Measurements from ENCODE around the gene TEAD1. TPM values are rescaled to one million over a fixed set of nuclear protein-coding genes. Genes with fewer than 3 reads are reported as not detected.

The TEAD1 gene
- total and polyA plus RNA-seq, 7 donors, result 3.2 to 200 (median 155) TPM

DNA sequence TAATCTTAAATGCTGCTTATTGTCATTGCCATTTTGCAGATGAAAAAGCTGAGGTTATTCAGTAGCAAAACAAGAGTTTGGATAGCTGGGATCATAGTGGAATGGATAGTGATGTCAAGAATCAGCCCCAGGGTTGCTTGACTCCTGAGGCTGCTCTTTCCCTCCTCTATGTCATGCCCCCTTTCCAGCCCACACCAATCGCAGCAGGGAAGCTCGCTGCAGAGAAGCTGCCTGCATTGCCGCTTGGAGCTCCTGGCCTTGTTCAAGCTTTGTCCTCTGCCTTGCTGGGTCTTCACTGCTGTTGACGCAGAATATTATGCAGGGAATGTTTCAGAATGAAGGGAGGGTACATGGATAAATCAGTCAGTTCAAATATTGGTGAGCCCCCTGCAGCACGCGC lies 206.1 kb downstream of the TEAD1 start:
- H3K9me3 ChIP-seq, result no peaks in the 10 kb centered on the region
- peaks cover 0 to 37% (median 4%) of the 10 kb centered on the region in 4 donors for H3K36me3 ChIP-seq
- no peak overlapping the region for H3K4me3 ChIP-seq
- WGBS, 2 donors, result 94 to 98% methylated on average over 6 of the region's 6 CpGs
- H3K27ac ChIP-seq, result peak overlapping the region in 1 of 4 donors; percentile 91
- intact Hi-C loops (cut with DNase I), result loop anchor here (10.0 kb wide), 1 partner anchor 346 kb away; no protein-coding TSS in a partner anchor
- DNase-seq, result no peak
- H3K4me1 ChIP-seq, result peaks cover 0 to 55% (median 45%) of the 10 kb centered on the region in 4 donors
- no peaks in the 10 kb centered on the region for H3K27me3 ChIP-seq
- no peak for TF ChIP-seq POLR2AphosphoS5 (IDR thresholded peaks at IDR 0.05)
- no peak for TF ChIP-seq EP300 (IDR thresholded peaks at IDR 0.05)
- TF ChIP-seq POLR2A (IDR thresholded peaks at IDR 0.05), result no peak
- TF ChIP-seq, protein P1, sequence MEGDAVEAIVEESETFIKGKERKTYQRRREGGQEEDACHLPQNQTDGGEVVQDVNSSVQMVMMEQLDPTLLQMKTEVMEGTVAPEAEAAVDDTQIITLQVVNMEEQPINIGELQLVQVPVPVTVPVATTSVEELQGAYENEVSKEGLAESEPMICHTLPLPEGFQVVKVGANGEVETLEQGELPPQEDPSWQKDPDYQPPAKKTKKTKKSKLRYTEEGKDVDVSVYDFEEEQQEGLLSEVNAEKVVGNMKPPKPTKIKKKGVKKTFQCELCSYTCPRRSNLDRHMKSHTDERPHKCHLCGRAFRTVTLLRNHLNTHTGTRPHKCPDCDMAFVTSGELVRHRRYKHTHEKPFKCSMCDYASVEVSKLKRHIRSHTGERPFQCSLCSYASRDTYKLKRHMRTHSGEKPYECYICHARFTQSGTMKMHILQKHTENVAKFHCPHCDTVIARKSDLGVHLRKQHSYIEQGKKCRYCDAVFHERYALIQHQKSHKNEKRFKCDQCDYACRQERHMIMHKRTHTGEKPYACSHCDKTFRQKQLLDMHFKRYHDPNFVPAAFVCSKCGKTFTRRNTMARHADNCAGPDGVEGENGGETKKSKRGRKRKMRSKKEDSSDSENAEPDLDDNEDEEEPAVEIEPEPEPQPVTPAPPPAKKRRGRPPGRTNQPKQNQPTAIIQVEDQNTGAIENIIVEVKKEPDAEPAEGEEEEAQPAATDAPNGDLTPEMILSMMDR (IDR thresholded peaks at IDR 0.05), result no peak

DNA sequence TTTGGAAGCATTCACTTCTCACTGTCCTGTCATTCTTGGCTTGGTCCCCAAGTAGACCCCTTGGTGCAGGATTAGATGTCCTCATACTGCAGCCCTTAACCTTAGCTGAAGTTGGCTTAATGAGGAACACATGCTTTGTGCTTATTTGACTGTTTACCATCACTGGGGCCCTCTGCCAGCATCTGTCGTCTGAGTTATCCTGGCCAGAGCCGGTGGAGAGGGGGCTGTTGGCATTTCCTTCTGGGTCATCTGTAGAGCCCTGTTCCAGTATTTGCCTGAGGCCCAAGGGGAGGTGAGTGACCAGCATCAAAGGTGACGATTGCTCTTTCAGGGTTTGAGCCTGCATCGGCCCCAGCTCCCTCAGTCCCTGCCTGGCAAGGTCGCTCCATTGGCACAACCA lies 208.4 kb downstream of the TEAD1 start:
- Histone ChIP-seq H3K4me1 (peaks cover 0 to 46% (median 36%) of the 10 kb centered on the region in 4 donors), H3K9me3 (no peaks in the 10 kb centered on the region), H3K36me3 (peaks cover 0 to 37% (median 4%) of the 10 kb centered on the region in 4 donors), H3K4me3 (no peak overlapping the region), H3K27me3 (no peaks in the 10 kb centered on the region), H3K27ac (peak overlapping the region in 3 of 4 donors; percentile 75 to 91 (median 86))
- 85 to 88% methylated on average over 5 of the region's 5 CpGs for WGBS, 2 donors
- intact Hi-C loops (cut with DNase I), result loop anchor here (10.0 kb wide), 1 partner anchor 348 kb away; no protein-coding TSS in a partner anchor
- TF ChIP-seq POLR2AphosphoS5 (IDR thresholded peaks at IDR 0.05) (peak in 1 of 4 donors; percentile 42), POLR2A (IDR thresholded peaks at IDR 0.05) (no peak)
- no peak for DNase-seq

DNA sequence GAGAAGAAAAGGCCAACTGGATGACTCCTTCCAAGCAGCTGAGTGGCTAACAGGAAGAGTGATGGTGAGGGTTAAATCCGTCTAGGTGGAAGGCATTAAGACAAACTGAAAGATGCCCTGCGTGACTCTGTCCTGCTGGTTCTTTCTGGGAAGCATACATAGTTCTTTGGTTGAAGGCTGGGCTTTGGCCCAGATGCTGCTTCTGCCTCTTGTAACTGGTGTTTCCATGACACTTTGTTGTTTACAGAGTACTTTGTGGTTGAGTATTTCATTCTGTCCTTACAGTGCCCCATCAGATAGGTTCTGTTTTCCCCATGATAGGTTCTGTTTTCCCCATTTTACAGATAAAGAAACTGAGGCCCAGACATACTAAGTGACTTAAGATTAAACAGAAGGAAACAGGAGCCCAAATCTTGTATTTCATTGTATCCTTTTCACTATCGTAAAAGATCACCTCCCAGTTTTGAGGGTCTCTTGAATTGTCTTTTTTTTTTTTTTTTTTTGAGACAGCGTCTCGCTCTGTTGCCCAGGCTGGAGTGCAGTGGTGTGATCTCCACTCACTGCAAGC lies 210.6 kb downstream of the TEAD1 start:
- Histone ChIP-seq H3K27ac (peak overlapping the region in 3 of 4 donors; percentile 75 to 91 (median 86)), H3K4me3 (no peak overlapping the region), H3K9me3 (no peaks in the 10 kb centered on the region), H3K4me1 (peaks cover 0 to 62% (median 51%) of the 10 kb centered on the region in 4 donors), H3K36me3 (peaks cover 0 to 37% (median 4%) of the 10 kb centered on the region in 4 donors), H3K27me3 (no peaks in the 10 kb centered on the region)
- TF ChIP-seq POLR2A (IDR thresholded peaks at IDR 0.05), result no peak
- TF ChIP-seq POLR2AphosphoS5 (IDR thresholded peaks at IDR 0.05), result peak; percentile 49 to 86 (median 81)
- TF ChIP-seq, protein P1 (IDR thresholded peaks at IDR 0.05), result no peak
- peak in 3 of 4 donors; percentile 73 to 91 (median 83) for TF ChIP-seq EP300 (IDR thresholded peaks at IDR 0.05)
- DNase-seq, result peak; percentile 86
- intact Hi-C loops (cut with DNase I), result loop anchor here (2.0 to 10.0 kb wide), 3 partner anchors 73 to 350 kb away; no protein-coding TSS in a partner anchor
- 87 to 90% methylated on average over 5 of the region's 5 CpGs for WGBS, 2 donors

DNA sequence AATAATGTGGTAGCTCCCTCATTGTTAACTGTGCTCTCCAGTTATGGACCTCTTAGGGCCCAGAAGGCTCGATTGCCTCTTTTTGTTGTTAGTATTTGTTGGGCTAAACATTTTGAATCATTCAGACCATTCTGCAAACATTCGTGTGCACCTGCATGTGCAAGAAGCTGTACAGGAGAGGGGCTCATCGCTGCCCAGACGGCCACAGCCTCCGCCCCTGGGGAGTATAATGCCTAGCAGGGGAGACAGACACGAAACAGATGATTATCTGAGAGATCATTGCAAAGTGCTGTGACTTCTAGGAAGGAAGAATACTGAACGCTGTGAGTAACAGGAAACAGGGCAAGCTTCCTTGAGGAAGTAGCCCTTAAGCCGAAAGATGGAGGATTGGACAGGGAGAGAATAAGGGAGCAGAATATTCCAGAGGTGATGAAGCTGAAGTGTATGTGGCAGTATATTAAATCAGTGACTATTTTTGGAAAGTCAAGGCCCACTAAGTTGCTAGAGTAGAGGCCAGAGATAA lies 211.6 kb downstream of the TEAD1 start:
- H3K9me3 ChIP-seq, result no peaks in the 10 kb centered on the region
- no peak for DNase-seq
- intact Hi-C loops (cut with DNase I), result loop anchor here (2.0 to 10.0 kb wide), 3 partner anchors 73 to 351 kb away; no protein-coding TSS in a partner anchor
- TF ChIP-seq EP300 (IDR thresholded peaks at IDR 0.05) (no peak), POLR2A (IDR thresholded peaks at IDR 0.05) (no peak)
- H3K36me3 ChIP-seq, result peaks cover 0 to 28% (median 4%) of the 10 kb centered on the region in 4 donors
- no peak overlapping the region for H3K4me3 ChIP-seq
- peaks cover 0 to 70% (median 61%) of the 10 kb centered on the region in 4 donors for H3K4me1 ChIP-seq
- 84% methylated on average over 8 of the region's 8 CpGs for WGBS, 2 donors
- peak overlapping the region in 3 of 4 donors; percentile 75 to 91 (median 86) for H3K27ac ChIP-seq
- H3K27me3 ChIP-seq, result no peaks in the 10 kb centered on the region

DNA sequence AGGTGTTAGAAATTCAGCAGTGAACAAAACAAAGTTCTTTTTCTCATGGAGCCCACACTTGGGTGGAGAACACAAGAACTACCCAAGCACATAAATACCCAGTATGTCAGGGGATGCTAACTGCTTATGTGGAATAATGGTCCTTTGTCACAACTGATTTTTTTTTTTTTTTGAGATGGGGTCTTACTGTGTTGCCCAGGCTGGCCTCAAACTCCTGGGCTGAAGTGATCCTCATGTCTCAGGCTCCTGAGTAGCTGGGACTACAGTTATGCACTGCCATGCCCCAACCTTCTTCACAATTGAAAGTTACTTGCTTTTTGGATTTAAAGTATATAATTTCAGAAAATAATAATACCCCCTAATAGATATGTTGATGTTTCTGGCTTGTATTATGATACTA lies 212.3 kb downstream of the TEAD1 start:
- Histone ChIP-seq H3K36me3 (peaks cover 0 to 22% (median 4%) of the 10 kb centered on the region in 4 donors), H3K9me3 (no peaks in the 10 kb centered on the region), H3K27ac (peak overlapping the region in 3 of 4 donors; percentile 75 to 91 (median 86)), H3K27me3 (no peaks in the 10 kb centered on the region), H3K4me3 (no peak overlapping the region), H3K4me1 (peaks cover 0 to 75% (median 62%) of the 10 kb centered on the region in 4 donors)
- TF ChIP-seq POLR2AphosphoS5 (IDR thresholded peaks at IDR 0.05) (no peak), EP300 (IDR thresholded peaks at IDR 0.05) (no peak)
- intact Hi-C loops (cut with DNase I), result loop anchor here (5.0 to 10.0 kb wide), 2 partner anchors 74 to 352 kb away; no protein-coding TSS in a partner anchor
- no peak for DNase-seq

DNA sequence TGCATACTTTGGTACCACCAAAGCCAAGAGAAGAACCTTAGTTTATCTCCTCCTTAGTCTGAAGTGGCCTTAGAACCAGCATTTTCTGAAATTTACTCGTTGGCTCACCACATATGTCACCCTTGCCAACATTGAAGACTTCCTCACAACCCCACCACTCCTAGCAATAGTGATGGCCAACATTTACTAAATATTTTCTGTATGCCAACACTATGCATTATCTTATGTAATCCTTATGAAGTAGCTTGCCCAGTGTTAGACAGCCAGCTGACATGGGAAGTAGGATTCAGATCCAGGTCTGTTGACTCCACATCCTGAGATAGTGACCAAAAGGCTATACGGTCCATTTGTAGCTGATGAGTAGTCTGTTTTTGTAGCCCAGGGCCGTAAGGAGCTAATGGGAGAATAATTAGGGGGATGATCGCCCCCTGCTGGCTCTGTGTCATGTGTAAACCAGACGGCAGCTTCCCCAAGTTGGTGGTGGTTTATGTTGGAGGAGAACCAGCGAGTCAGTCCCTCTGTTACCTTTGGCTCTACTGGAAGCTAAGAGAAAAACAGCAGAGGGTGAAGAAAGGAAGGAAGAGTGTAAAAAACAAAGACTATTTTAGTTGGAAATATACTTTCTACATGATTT lies 214.4 kb downstream of the TEAD1 start:
- no peak overlapping the region for H3K4me3 ChIP-seq

More for the DNA sequence above, 214.4 kb downstream of the TEAD1 start:
- Histone ChIP-seq H3K9me3 (no peaks in the 10 kb centered on the region), H3K4me1 (peaks cover 0 to 79% (median 66%) of the 10 kb centered on the region in 4 donors), H3K36me3 (peaks cover 0 to 6% (median 0%) of the 10 kb centered on the region in 4 donors), H3K27ac (peak overlapping the region; percentile 73 to 91 (median 84)), H3K27me3 (no peaks in the 10 kb centered on the region)
- 10 to 12% methylated on average over 6 of the region's 6 CpGs for WGBS, 2 donors
- TF ChIP-seq POLR2A (IDR thresholded peaks at IDR 0.05), result no peak
- peak in 3 of 4 donors; percentile 31 to 56 (median 35) for TF ChIP-seq POLR2AphosphoS5 (IDR thresholded peaks at IDR 0.05)
- TF ChIP-seq EP300 (IDR thresholded peaks at IDR 0.05), result peak in 1 of 4 donors; percentile 16
- TF ChIP-seq, protein P1 (IDR thresholded peaks at IDR 0.05), result peak; percentile 71 to 84 (median 78)
- peak; percentile 95 for DNase-seq
- intact Hi-C loops (cut with DNase I), result loop anchor here (1.0 to 10.0 kb wide), 4 partner anchors 76 to 478 kb away; no protein-coding TSS in a partner anchor
